Panc1 (cell line): ENCODE data around the gene LIPC. TPM values are rescaled to one million over a fixed set of nuclear protein-coding genes. Genes with fewer than 3 reads are reported as not detected.

ENCODE experiments used
- ATAC-seq: fragments of 200-7000 bp; cut with Tn5 transposase; 2 replicates; pipeline ENCODE4 v1.9.1; 2020; ENCODE audit warnings: mild to moderate bottlenecking, moderate library complexity
- BruUV-seq: library from RNA; stranded (reverse); fragments of 400-500 nt; replicated peaks from 2 replicates; lab custom pipeline; 2021; lab: Mats Ljungman, UMichigan
- CTCF ChIA-PET: fragments of 300-600 bp; sonication (Branson Sonifier 250); formaldehyde crosslinking; loops from one replicate; lab custom pipeline; 2022; ENCODE audit warnings: antibody characterized with exemption; lab: Charles Lee
- POLR2A ChIA-PET: fragments of 300-600 bp; sonication (Branson Sonifier 250); formaldehyde crosslinking; loops from one replicate; lab custom pipeline; 2022; ENCODE audit warnings: antibody characterized with exemption; lab: Charles Lee
- DNase-seq: peaks from one replicate; pipeline ENCODE4 v3.0.0-alpha.2; 2010; ENCODE audit warnings: low read depth, low spot score
- H3K27ac ChIP-seq: 2 replicates; pipeline ENCODE4 v1.5.1; 2011; ENCODE audit warnings: mild to moderate bottlenecking, low read length, inconsistent platforms
- H3K27me3 ChIP-seq: fragments of 200-500 bp; sonication (Bioruptor generic); 2 replicates; pipeline ENCODE4 v1.6.0; 2014; ENCODE audit warnings: low read length, inconsistent platforms; ENCODE audit not compliant: control insufficient read depth, insufficient read depth
- H3K36me3 ChIP-seq: fragments of 200-500 bp; sonication (Bioruptor generic); 2 replicates; pipeline ENCODE4 v1.5.1; 2014; ENCODE audit warnings: inconsistent platforms, mild to moderate bottlenecking, low read length, moderate library complexity; ENCODE audit not compliant: control insufficient read depth, insufficient read depth
- H3K4me1 ChIP-seq: 2 replicates; pipeline ENCODE4 v1.5.1; 2011; ENCODE audit warnings: inconsistent platforms, mild to moderate bottlenecking, low read length, moderate library complexity; ENCODE audit not compliant: control insufficient read depth, insufficient read depth
- H3K4me3 ChIP-seq, 2 experiments: 2 replicates each; pipeline ENCODE4 v1.5.1; 2011 to 2012; ENCODE audit warnings: low read depth in 2 of 2, low read length in 2 of 2, mild to moderate bottlenecking in 2 of 2, inconsistent platforms in 1 of 2, moderate library complexity in 1 of 2
- H3K9me3 ChIP-seq: fragments of 200-500 bp; sonication (Bioruptor generic); 2 replicates; pipeline ENCODE4 v1.5.1; 2014; ENCODE audit warnings: low read depth, mild to moderate bottlenecking, inconsistent platforms, low read length, moderate library complexity; ENCODE audit not compliant: control insufficient read depth, insufficient read depth
- CTCF ChIP-seq: fragments of 450-650 bp; IDR thresholded peaks from 2 replicates; pipeline ENCODE4 v1.5.1; 2017; ENCODE audit warnings: mild to moderate bottlenecking
- POLR2AphosphoS5 ChIP-seq: IDR thresholded peaks from 2 replicates; pipeline ENCODE4 v1.6.1; 2012; ENCODE audit warnings: mild to moderate bottlenecking, low read depth, low read length, moderate library complexity
- REST ChIP-seq, 2 experiments: IDR thresholded peaks; 2 replicates each; pipeline ENCODE4 v1.6.1; 2011 to 2012; ENCODE audit warnings: low read depth in 2 of 2, control low read depth in 1 of 2, low read length in 1 of 2, mild to moderate bottlenecking in 1 of 2, moderate library complexity in 1 of 2; ENCODE audit not compliant: insufficient read depth in 1 of 2
- SIN3A ChIP-seq: IDR thresholded peaks from 2 replicates; pipeline ENCODE4 v1.6.1; 2012; ENCODE audit warnings: low read depth, mild to moderate bottlenecking, low read length, moderate library complexity, borderline replicate concordance; ENCODE audit not compliant: insufficient read depth
- TCF7L2 ChIP-seq: IDR thresholded peaks from 2 replicates; pipeline ENCODE4 v1.6.1; 2011; ENCODE audit warnings: mild to moderate bottlenecking, low read depth, low read length, inconsistent platforms
- in situ Hi-C: cut with HindIII; loops from 2 replicates; pipeline ENCODE4 v1.10.0; 2016; ENCODE audit warnings: low sequenced_read_pairs, low pct_unique_long_range_greater_than_20kb
- intact Hi-C: fragments of 100-400 bp; cut with micrococcal nuclease; formaldehyde crosslinking; loops from one replicate; pipeline ENCODE4 v1.10.0; 2022; ENCODE audit not compliant: unreplicated experiment
- total RNA-seq: library from RNA; stranded (reverse); gene quantifications from one replicate; pipeline ENCODE4 v1.2.1, GENCODE V29; 2021; ENCODE audit not compliant: unreplicated experiment

Gene LIPC
- total RNA-seq, 1 experiment from 2014 or later, result not detected

GRCh38 chr15:58497046-58497785 lies 65.4 kb downstream of the LIPC start:
- Histone ChIP-seq H3K27ac (no peak overlapping the region), H3K9me3 (no peaks in the 10 kb centered on the region), H3K36me3 (no peaks in the 10 kb centered on the region), H3K4me1 (no peaks in the 10 kb centered on the region), H3K4me3 (no peak overlapping the region), H3K27me3 (no peaks in the 10 kb centered on the region; the same call in 1 of the 2 replicates)
- TF ChIP-seq SIN3A, result no peak
- TF ChIP-seq TCF7L2, result no peak
- no peak for TF ChIP-seq POLR2AphosphoS5
- BruUV-seq, result no TSS peak
- DNase-seq, result no peak
- no peak for ATAC-seq
- ChIA-PET CTCF (no interaction called here), POLR2A (interaction anchor here (0.5 kb wide), 1 partner anchor 50 kb away, joined by 4 read pairs; no protein-coding TSS in a partner anchor)
- in situ Hi-C loops, result no loop called here
- intact Hi-C loops, result no loop called here

- intact Hi-C loops, result no loop called here
- CTCF ChIA-PET, result no interaction called here
- TF ChIP-seq SIN3A (no peak), REST (IDR thresholded peaks at IDR 0.05; ENCODE audit: insufficient read depth in 1 of 2, low read depth in 2 of 2, low read length in 1 of 2) (no peak), POLR2AphosphoS5 (no peak), TCF7L2 (no peak), CTCF (no peak)
- H3K9me3 ChIP-seq, result no peaks in the 10 kb centered on the region
- no peaks in the 10 kb centered on the region for H3K36me3 ChIP-seq
- no peak for ATAC-seq
- no peak overlapping the region for H3K4me3 ChIP-seq
- H3K27ac ChIP-seq, result no peak overlapping the region
- no peak for DNase-seq
- POLR2A ChIA-PET, result no interaction called here
- no peaks in the 10 kb centered on the region; the same call in 1 of the 2 replicates for H3K27me3 ChIP-seq
- H3K4me1 ChIP-seq, result no peaks in the 10 kb centered on the region
- no TSS peak for BruUV-seq
- in situ Hi-C loops, result no loop called here
Measured at GRCh38 chr15:58498821-58499580, 67.2 kb downstream of the LIPC start.
